Activated CD8-positive, alpha-beta memory T cell treated with anti-CD3 and anti-CD28 coated beads, Interleukin-2, amount 50 U/mL, for 24 hours (primary cell): ENCODE results near the gene NRF1.
A peak's percentile ranks its signal among the peaks of the same experiment; 100 is the strongest.
"Not testable (repeated sequence)": the region's sequence is repeated elsewhere in the genome, so short reads cannot be mapped to it uniquely, and the experiment has no call there.

ENCODE experiments used
- DNase-seq: peaks from one replicate; pipeline ENCODE4 v3.0.0-alpha.2; 2020; ENCODE audit errors: extremely low read depth

The NRF1 gene

GRCh38 chr7:129606803-129607202 is 4.7 kb upstream of the NRF1 start:
- DNase-seq = no peak

GRCh38 chr7:129607471-129608120 is 3.9 kb upstream of the NRF1 start:
- DNase-seq = no peak

GRCh38 chr7:129609666-129610065 is 1.9 kb upstream of the NRF1 start:
- no peak for DNase-seq

- no peak for DNase-seq
Observed at GRCh38 chr7:129610709-129611245, 743 bp upstream of the NRF1 start.

- DNase-seq = no peak
Observed at GRCh38 chr7:129612112-129613015, 844 bp downstream of the NRF1 start.

- no peak for DNase-seq
Observed at GRCh38 chr7:129613016-129613337, 1.5 kb downstream of the NRF1 start.

GRCh38 chr7:129615018-129615417 is 3.5 kb downstream of the NRF1 start:
- DNase-seq = no peak

- DNase-seq = no peak
Observed at GRCh38 chr7:129616530-129616929, 5.0 kb downstream of the NRF1 start.

- no peak for DNase-seq
Observed at GRCh38 chr7:129617178-129617577, 5.7 kb downstream of the NRF1 start.

GRCh38 chr7:129617652-129618051 is 6.1 kb downstream of the NRF1 start:
- no peak for DNase-seq

GRCh38 chr7:129626896-129627295 is 15.4 kb downstream of the NRF1 start:
- DNase-seq = no peak

GRCh38 chr7:129630341-129630740 is 18.8 kb downstream of the NRF1 start:
- DNase-seq = no peak

GRCh38 chr7:129634361-129635034 is 23.0 kb downstream of the NRF1 start:
- DNase-seq = no peak

- DNase-seq = peak; percentile 32
Observed at GRCh38 chr7:129635300-129636029, 23.9 kb downstream of the NRF1 start.

GRCh38 chr7:129636030-129636550 is 24.6 kb downstream of the NRF1 start:
- DNase-seq = not testable (repeated sequence)

- DNase-seq = no peak
Observed at GRCh38 chr7:129636641-129637040, 25.1 kb downstream of the NRF1 start.

GRCh38 chr7:129640400-129640799 is 28.9 kb downstream of the NRF1 start:
- no peak for DNase-seq

GRCh38 chr7:129642871-129643549 is 31.5 kb downstream of the NRF1 start:
- no peak for DNase-seq

GRCh38 chr7:129643550-129644170 is 32.1 kb downstream of the NRF1 start:
- no peak for DNase-seq

GRCh38 chr7:129644634-129645230 is 33.2 kb downstream of the NRF1 start:
- DNase-seq = no peak
